Mesenchymal stem cell (in vitro differentiated cells and primary cell): ENCODE measurements around the gene DPP10.

Source experiments
- DNase-seq: peaks from one replicate; pipeline ENCODE4 v3.0.0-alpha.2; 2013
- H2AFZ ChIP-seq: one replicate; pipeline ENCODE4 v1.6.1; 2013; ENCODE audit warnings: low read depth, mild to moderate bottlenecking, control low read depth, inconsistent platforms, low read length, moderate library complexity
- H2AK5ac ChIP-seq: 2 replicates; pipeline ENCODE4 v1.6.1; 2013; ENCODE audit warnings: low read length, moderate library complexity, mild to moderate bottlenecking, inconsistent platforms; ENCODE audit not compliant: severe bottlenecking
- H2BK120ac ChIP-seq: one replicate; pipeline ENCODE4 v1.6.1; 2013; ENCODE audit warnings: low read depth, mild to moderate bottlenecking, inconsistent platforms, low read length, moderate library complexity
- H2BK12ac ChIP-seq, 2 experiments: one replicate each; pipeline ENCODE4 v1.6.1; 2013; ENCODE audit warnings: inconsistent platforms in 2 of 2, low read length in 2 of 2, mild to moderate bottlenecking in 2 of 2, moderate library complexity in 2 of 2, control low read depth in 1 of 2
- H2BK15ac ChIP-seq: one replicate; pipeline ENCODE4 v1.6.1; 2013; ENCODE audit warnings: mild to moderate bottlenecking, low read depth, inconsistent platforms; ENCODE audit not compliant: poor library complexity, severe bottlenecking
- H2BK5ac ChIP-seq: 2 replicates; pipeline ENCODE4 v1.6.1; 2013; ENCODE audit warnings: low read depth, mild to moderate bottlenecking, low read length, control low read depth, inconsistent platforms; ENCODE audit not compliant: poor library complexity, severe bottlenecking
- H3K14ac ChIP-seq, 2 experiments: one replicate each; pipeline ENCODE4 v1.6.1; 2013; ENCODE audit warnings: inconsistent platforms in 2 of 2, low read length in 2 of 2, control low read depth in 1 of 2, mild to moderate bottlenecking in 1 of 2, moderate library complexity in 1 of 2
- H3K18ac ChIP-seq, 2 experiments: one replicate each; pipeline ENCODE4 v1.6.1; 2013; ENCODE audit warnings: inconsistent platforms in 2 of 2, low read length in 2 of 2, control low read depth in 1 of 2, low read depth in 1 of 2, mild to moderate bottlenecking in 1 of 2
- H3K23ac ChIP-seq, 2 experiments: one replicate each; pipeline ENCODE4 v1.6.1; 2013; ENCODE audit warnings: inconsistent platforms in 2 of 2, low read length in 2 of 2, mild to moderate bottlenecking in 2 of 2, moderate library complexity in 2 of 2, control low read depth in 1 of 2
- H3K27ac ChIP-seq: 2 replicates; pipeline ENCODE4 v1.5.1; 2013; ENCODE audit warnings: mild to moderate bottlenecking, moderate library complexity, low read length, control low read depth, inconsistent platforms; ENCODE audit not compliant: poor library complexity, severe bottlenecking
- H3K27me3 ChIP-seq, 2 experiments: 2 replicates each; pipeline versions ENCODE4 v1.6.1 to v1.7.0; 2013; ENCODE audit warnings: low read length in 2 of 2, mild to moderate bottlenecking in 2 of 2, moderate library complexity in 2 of 2, control low read depth in 1 of 2, inconsistent platforms in 1 of 2; ENCODE audit not compliant: control insufficient read depth in 1 of 2, insufficient read depth in 1 of 2
- H3K36me3 ChIP-seq, 2 experiments: 2 replicates each; pipeline versions ENCODE4 v1.6.1 to v1.7.0; 2013; ENCODE audit warnings: low read length in 2 of 2, control low read depth in 1 of 2, inconsistent platforms in 1 of 2, low read depth in 1 of 2, mild to moderate bottlenecking in 1 of 2; ENCODE audit not compliant: insufficient read depth in 2 of 2, control insufficient read depth in 1 of 2
- H3K4ac ChIP-seq, 2 experiments: one replicate each; pipeline ENCODE4 v1.6.1; 2013; ENCODE audit warnings: inconsistent platforms in 2 of 2, low read length in 2 of 2, mild to moderate bottlenecking in 2 of 2, moderate library complexity in 2 of 2, control low read depth in 1 of 2, low read depth in 1 of 2
- H3K4me1 ChIP-seq: 2 replicates; pipeline ENCODE4 v1.6.1; 2013; ENCODE audit warnings: low read depth, low read length, control low read depth; ENCODE audit not compliant: control insufficient read depth, insufficient read depth
- H3K4me2 ChIP-seq: 2 replicates; pipeline ENCODE4 v1.6.1; 2013; ENCODE audit warnings: low read length, mild to moderate bottlenecking, inconsistent platforms; ENCODE audit not compliant: poor library complexity, severe bottlenecking
- H3K4me3 ChIP-seq, 2 experiments: 2 replicates each; pipeline versions ENCODE4 v1.5.1 to v1.7.0; 2013; ENCODE audit warnings: low read length in 2 of 2, mild to moderate bottlenecking in 2 of 2, control low read depth in 1 of 2, low read depth in 1 of 2; ENCODE audit not compliant: insufficient read depth in 1 of 2
- H3K79me1 ChIP-seq: replicated peaks from 2 replicates; pipeline ENCODE4 v1.6.1; 2013; ENCODE audit warnings: mild to moderate bottlenecking, control low read depth, low read length, inconsistent platforms; ENCODE audit not compliant: poor library complexity, severe bottlenecking
- H3K9ac ChIP-seq: 2 replicates; pipeline ENCODE4 v1.7.0; 2013; ENCODE audit warnings: mild to moderate bottlenecking, low read length, moderate library complexity
- H3K9me3 ChIP-seq: 2 replicates; pipeline ENCODE4 v1.7.0; 2013; ENCODE audit warnings: mild to moderate bottlenecking, low read length; ENCODE audit not compliant: control insufficient read depth
- H4K8ac ChIP-seq: one replicate; pipeline ENCODE4 v1.6.1; 2013; ENCODE audit warnings: inconsistent platforms, mild to moderate bottlenecking, low read length, moderate library complexity
- H4K91ac ChIP-seq: one replicate; pipeline ENCODE4 v1.6.1; 2013; ENCODE audit warnings: mild to moderate bottlenecking, low read length, inconsistent platforms
- WGBS: methylation state at CpG from one replicate; pipeline ENCODE4 v1.1.7; 2013; ENCODE audit warnings: mixed read lengths; 5-methylcytosine and 5-hydroxymethylcytosine counted together

The DPP10 gene

GRCh38 chr2:115796078-115796477 is 1353.6 kb downstream of the DPP10 start:
- no peaks in the 10 kb centered on the region for H3K27me3 ChIP-seq
- no peak overlapping the region for H3K27ac ChIP-seq
- H3K18ac ChIP-seq = no peak overlapping the region
- H2BK15ac ChIP-seq = no peak overlapping the region
- no peak overlapping the region for H2BK5ac ChIP-seq
- H3K36me3 ChIP-seq = no peaks in the 10 kb centered on the region
- no peak overlapping the region for H3K4me2 ChIP-seq
- H3K23ac ChIP-seq = no peak overlapping the region
- H4K8ac ChIP-seq = no peak overlapping the region
- no peak overlapping the region for H2BK120ac ChIP-seq
- H3K9me3 ChIP-seq = peaks cover 14% of the 10 kb centered on the region
- no peak overlapping the region for H3K4ac ChIP-seq
- no peak for DNase-seq
- H4K91ac ChIP-seq = no peak overlapping the region
- H3K9ac ChIP-seq = no peak overlapping the region
- no peaks in the 10 kb centered on the region for H3K79me1 ChIP-seq
- no peak overlapping the region for H2AFZ ChIP-seq
- H3K4me1 ChIP-seq = no peaks in the 10 kb centered on the region
- 81% methylated on average over 2 of the region's 3 CpGs for WGBS
- H3K14ac ChIP-seq = no peak overlapping the region
- H2BK12ac ChIP-seq = no peak overlapping the region
- H3K4me3 ChIP-seq = no peak overlapping the region
- H2AK5ac ChIP-seq = no peak overlapping the region

DNA sequence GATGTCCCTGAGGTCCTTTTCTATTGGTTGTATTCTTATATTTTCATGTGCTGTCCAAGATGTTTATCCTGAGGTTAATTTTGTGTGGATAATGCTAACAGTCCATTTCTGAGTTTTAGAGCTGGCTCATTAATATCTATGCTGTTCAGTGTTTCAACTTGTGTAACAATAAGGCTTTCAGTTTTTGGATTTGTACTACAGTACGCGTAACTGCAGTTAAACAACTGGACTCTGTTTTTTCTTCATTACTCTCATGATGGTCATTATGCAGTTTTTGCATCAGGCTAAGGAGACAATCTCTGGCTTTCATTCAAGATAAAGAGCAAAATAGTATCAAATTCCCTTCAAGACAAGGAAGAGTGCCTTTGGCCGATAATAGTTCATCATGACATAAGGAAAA is 1364.8 kb downstream of the DPP10 start:
- no peak overlapping the region for H2BK120ac ChIP-seq
- H4K91ac ChIP-seq = no peak overlapping the region
- H3K4me1 ChIP-seq = no peaks in the 10 kb centered on the region
- no peak overlapping the region for H3K4me2 ChIP-seq
- H3K18ac ChIP-seq = no peak overlapping the region
- H2AFZ ChIP-seq = no peak overlapping the region
- H3K79me1 ChIP-seq = no peaks in the 10 kb centered on the region
- no peak overlapping the region for H2BK12ac ChIP-seq
- H3K4me3 ChIP-seq = no peak overlapping the region
- H3K9me3 ChIP-seq = peaks cover 22% of the 10 kb centered on the region
- H3K23ac ChIP-seq = no peak overlapping the region
- H3K14ac ChIP-seq = no peak overlapping the region
- H3K36me3 ChIP-seq = no peaks in the 10 kb centered on the region
- no peak overlapping the region for H3K4ac ChIP-seq
- no peak overlapping the region for H4K8ac ChIP-seq
- H3K27me3 ChIP-seq = no peaks in the 10 kb centered on the region
- H2BK5ac ChIP-seq = no peak overlapping the region
- no peak overlapping the region for H2AK5ac ChIP-seq
- no peak overlapping the region for H3K27ac ChIP-seq
- H3K9ac ChIP-seq = no peak overlapping the region
- no peak overlapping the region for H2BK15ac ChIP-seq
- no peak for DNase-seq
- 100% methylated on average over 2 of the region's 3 CpGs for WGBS

DNA sequence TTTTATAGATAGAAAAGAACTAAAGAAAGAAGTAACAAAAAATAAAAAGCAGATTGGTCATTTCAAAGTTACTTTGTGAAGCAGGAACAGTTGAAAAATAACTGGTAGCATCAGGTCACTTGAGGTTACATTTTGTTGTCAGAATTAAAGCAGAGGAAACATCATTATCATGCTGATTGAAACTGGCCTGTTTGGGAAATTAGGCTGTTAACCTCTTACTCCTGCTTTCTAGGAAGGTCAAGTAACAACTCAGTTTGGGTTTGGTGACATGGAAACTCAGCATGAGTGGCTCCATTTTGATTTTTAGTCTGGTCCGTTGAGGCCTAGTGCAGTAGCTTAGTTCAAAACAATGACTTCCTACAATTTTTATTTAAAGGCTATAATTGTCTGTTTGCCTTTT is 1383.5 kb downstream of the DPP10 start:
- Histone ChIP-seq H3K27me3 (no peaks in the 10 kb centered on the region), H2BK12ac (no peak overlapping the region), H2BK5ac (no peak overlapping the region), H3K9ac (no peak overlapping the region), H3K4me2 (no peak overlapping the region), H2BK120ac (no peak overlapping the region), H3K4me1 (no peaks in the 10 kb centered on the region), H3K4ac (no peak overlapping the region), H3K4me3 (no peak overlapping the region), H3K36me3 (no peaks in the 10 kb centered on the region), H3K18ac (no peak overlapping the region), H2AFZ (no peak overlapping the region), H3K79me1 (no peaks in the 10 kb centered on the region), H3K14ac (no peak overlapping the region), H2BK15ac (no peak overlapping the region), H3K27ac (no peak overlapping the region), H4K8ac (no peak overlapping the region), H2AK5ac (no peak overlapping the region), H3K23ac (no peak overlapping the region), H3K9me3 (peaks cover 8% of the 10 kb centered on the region), H4K91ac (no peak overlapping the region)
- WGBS = no CpG with 5 or more reads among the region's 1 CpG
- DNase-seq = no peak

DNA sequence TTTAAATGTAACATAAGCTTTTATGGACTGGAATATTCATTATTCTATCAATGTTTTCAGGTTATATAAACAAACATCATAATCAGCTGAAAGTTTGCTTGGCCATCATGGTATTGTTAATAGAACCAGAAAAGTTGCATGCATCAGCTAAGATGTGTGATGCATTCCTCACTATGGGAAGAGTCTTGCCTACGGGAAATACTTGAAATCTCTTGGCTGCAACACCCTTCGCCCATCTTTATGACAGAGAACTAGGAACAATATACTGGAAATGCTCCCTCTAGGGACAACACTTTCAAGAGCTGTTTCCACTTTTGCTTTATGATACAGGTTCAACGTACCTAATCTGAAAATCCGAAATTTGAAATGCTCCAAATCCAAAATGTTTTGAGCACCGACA is 1390.8 kb downstream of the DPP10 start:
- Histone ChIP-seq H3K4me1 (no peaks in the 10 kb centered on the region), H3K4ac (no peak overlapping the region), H2AK5ac (no peak overlapping the region), H3K4me3 (no peak overlapping the region), H3K27ac (no peak overlapping the region), H4K91ac (no peak overlapping the region), H3K18ac (no peak overlapping the region), H3K4me2 (no peak overlapping the region), H3K9ac (no peak overlapping the region), H3K14ac (no peak overlapping the region), H2AFZ (no peak overlapping the region), H2BK15ac (no peak overlapping the region), H4K8ac (no peak overlapping the region), H2BK12ac (no peak overlapping the region), H2BK120ac (no peak overlapping the region), H3K9me3 (peaks cover 15% of the 10 kb centered on the region), H3K27me3 (no peaks in the 10 kb centered on the region), H2BK5ac (no peak overlapping the region), H3K79me1 (no peaks in the 10 kb centered on the region), H3K23ac (no peak overlapping the region), H3K36me3 (no peaks in the 10 kb centered on the region)
- no peak for DNase-seq
- 86% methylated on average over 5 of the region's 5 CpGs for WGBS
